HepG2 (cell line): ENCODE data around the gene SPAG4.

Experiments
- ATF3 ChIP-seq: sonication (generic); formaldehyde crosslinking; IDR thresholded peaks from 2 replicates; pipeline ENCODE4 v1.4.0; 2020; ENCODE audit warnings: missing genetic modification reagents
- CC2D1A ChIP-seq: sonication (generic); formaldehyde crosslinking; IDR thresholded peaks from 2 replicates; pipeline ENCODE4 v1.8.1; 2023; ENCODE audit warnings: mild to moderate bottlenecking, missing genetic modification reagents
- CHD2 ChIP-seq: IDR thresholded peaks from 2 replicates; pipeline ENCODE4 v1.6.1; 2011; ENCODE audit warnings: low read depth, low read length, improper control_type of control experiment
- ETS1 ChIP-seq: sonication (generic); formaldehyde crosslinking; IDR thresholded peaks from 2 replicates; pipeline ENCODE4 v1.4.0; 2020; ENCODE audit warnings: missing genetic modification reagents
- FIP1L1 ChIP-seq: fragments of 200-400 bp; formaldehyde crosslinking; IDR thresholded peaks from 2 replicates; pipeline ENCODE4 v1.6.1; 2018; ENCODE audit warnings: low read depth, mild to moderate bottlenecking, low read length, moderate library complexity, borderline replicate concordance; ENCODE audit not compliant: insufficient read depth
- POLR2A ChIP-seq, 2 experiments: IDR thresholded peaks; 2 replicates each; pipeline ENCODE4 v1.6.1; 2011; ENCODE audit warnings: low read depth in 2 of 2, low read length in 2 of 2, mild to moderate bottlenecking in 1 of 2, moderate library complexity in 1 of 2; ENCODE audit not compliant: insufficient read depth in 1 of 2
- POLR2AphosphoS5 ChIP-seq: IDR thresholded peaks from 2 replicates; pipeline ENCODE4 v1.6.1; 2012; ENCODE audit warnings: low read depth, low read length
- ZNF24 ChIP-seq: fragments of 450-650 bp; IDR thresholded peaks from 2 replicates; pipeline ENCODE4 v1.6.1; 2017; ENCODE audit warnings: antibody characterized with exemption, mild to moderate bottlenecking
- ZNF660 ChIP-seq: sonication (generic); formaldehyde crosslinking; IDR thresholded peaks from 2 replicates; pipeline ENCODE4 v1.5.1; 2020; ENCODE audit warnings: mild to moderate bottlenecking, low read depth, missing genetic modification reagents, borderline replicate concordance
- ZNF704 ChIP-seq: sonication (generic); formaldehyde crosslinking; IDR thresholded peaks from 2 replicates; pipeline ENCODE4 v1.8.1; 2023; ENCODE audit warnings: mild to moderate bottlenecking, inconsistent platforms, moderate library complexity, missing genetic modification reagents, borderline replicate concordance

GRCh38 chr20:35598476-35598875 lies 17.2 kb upstream of the SPAG4 start:
- TF ChIP-seq POLR2A (IDR thresholded peaks at IDR 0.05; ENCODE audit: insufficient read depth in 1 of 2, low read depth in 2 of 2, low read length in 2 of 2) = no peak
- TF ChIP-seq ATF3 (CRISPR knock-in tag) = no peak
- TF ChIP-seq FIP1L1 = no peak
- no peak for TF ChIP-seq POLR2AphosphoS5
- TF ChIP-seq CHD2 = no peak
- TF ChIP-seq ZNF704 (CRISPR knock-in tag) = no peak
- TF ChIP-seq ZNF24 = no peak
- no peak for TF ChIP-seq CC2D1A (CRISPR knock-in tag)
- TF ChIP-seq ZNF660 (CRISPR knock-in tag) = no peak
- no peak for TF ChIP-seq ETS1 (CRISPR knock-in tag)
